ENCODE measurements around the gene ACSF3.

GRCh38 chr16:89111263-89111662, 17.6 kb downstream of the ACSF3 start:
- TF ChIP-seq CTCF (conservative IDR thresholded peaks at IDR 0.05; ENCODE audit: low read length) (no peak), EZH2phosphoT487 (IDR thresholded peaks at IDR 0.05; ENCODE audit: borderline replicate concordance, low read depth, low read length) (no peak)
